Left ventricle myocardium superior (tissue), 1 donor: ENCODE measurements around the gene ARAP1. TPM values are rescaled to one million over a fixed set of nuclear protein-coding genes. Genes with fewer than 3 reads are reported as not detected.

Experiments used
- ATAC-seq: fragments of 200-7000 bp; cut with Tn5 transposase; one replicate; pipeline ENCODE4 v1.9.1; 2020; ENCODE audit warnings: mild to moderate bottlenecking, moderate library complexity
- DNase-seq: peaks from one replicate; pipeline ENCODE4 v3.0.0-alpha.2; 2020
- intact Hi-C: fragments of 100-400 bp; cut with micrococcal nuclease; formaldehyde crosslinking; loops from one replicate; pipeline ENCODE4 v1.11.0; 2022
- total RNA-seq: library from RNA; stranded (reverse); fragmentation: NEBNext Ultra II Directional; extraction: Animal tissue kit (Norgen Biotek cat#: 25700); gene quantifications from one replicate; pipeline ENCODE4 v1.2.1, GENCODE V29; 2021
- donor health status: DM: no; HTN: yes; CAD: no; lungs with severe emphysema.

ARAP1 gene
- total RNA-seq, 1 donor from 2014 or later, result 58.9 TPM

DNA sequence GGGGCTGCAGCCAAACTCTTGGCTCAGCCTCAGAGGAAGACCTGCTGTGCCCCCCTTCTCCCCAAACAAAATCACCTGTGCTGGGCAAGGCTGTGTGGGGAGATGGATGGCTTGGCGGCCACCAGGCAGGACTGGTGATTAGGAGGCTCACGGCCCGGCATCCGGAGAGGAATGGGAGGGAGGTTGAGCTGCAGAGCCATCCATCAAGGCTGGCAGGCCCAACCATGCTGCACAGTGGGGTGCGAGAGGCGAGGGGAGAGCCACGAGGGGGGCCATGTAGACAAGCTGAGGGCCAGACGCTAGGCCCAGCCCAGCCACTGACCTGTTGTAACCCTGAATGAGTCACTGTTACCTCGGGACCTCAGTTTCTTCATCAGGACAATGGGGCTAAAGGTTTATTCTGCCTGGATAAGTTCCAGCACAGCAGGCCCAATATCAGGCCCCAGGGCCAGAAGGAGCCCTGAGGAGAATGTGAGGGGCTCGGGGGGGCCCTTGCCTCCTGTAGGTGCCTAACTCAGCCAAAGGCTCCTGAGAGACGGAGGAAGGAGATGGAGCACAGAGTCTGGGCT is 96.2 kb downstream of the ARAP1 start:
- ATAC-seq (no peak), DNase-seq (no peak)
- intact Hi-C loops, result no loop called here

- intact Hi-C loops, result no loop called here
- DNase-seq (no peak), ATAC-seq (no peak)
These were observed 97.2 kb downstream of the ARAP1 start for GRCh38 chr11:72655014-72655413.

GRCh38 chr11:72653649-72654048 is 98.6 kb downstream of the ARAP1 start:
- no peak for ATAC-seq
- intact Hi-C loops, result no loop called here

GRCh38 chr11:72652873-72653630 is 99.2 kb downstream of the ARAP1 start:
- DNase-seq (no peak), ATAC-seq (no peak)
- intact Hi-C loops, result no loop called here

More at GRCh38 chr11:72653649-72654048, 98.6 kb downstream of the ARAP1 start:
- no peak for DNase-seq

DNA sequence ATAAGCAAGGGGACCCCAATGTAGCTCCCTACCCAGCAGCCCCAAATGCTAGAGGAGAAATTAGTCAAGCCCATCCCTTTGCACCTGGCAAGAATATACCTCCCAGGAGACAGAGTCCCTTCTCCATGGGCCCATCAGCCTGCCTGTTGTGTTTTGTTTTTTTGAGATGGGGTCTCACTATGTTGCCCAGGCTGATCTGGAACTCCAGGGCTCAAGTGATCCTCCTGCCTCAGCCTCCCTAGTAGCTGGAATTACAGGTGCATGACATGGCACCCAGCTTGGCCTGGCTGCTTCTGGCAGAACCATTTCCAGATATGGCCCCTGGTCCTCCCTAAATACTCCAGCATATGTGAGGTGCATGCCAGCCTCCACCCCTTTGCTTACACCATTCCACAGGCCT is 100.1 kb downstream of the ARAP1 start:
- intact Hi-C loops, result no loop called here
- no peak for ATAC-seq
- no peak for DNase-seq

DNA sequence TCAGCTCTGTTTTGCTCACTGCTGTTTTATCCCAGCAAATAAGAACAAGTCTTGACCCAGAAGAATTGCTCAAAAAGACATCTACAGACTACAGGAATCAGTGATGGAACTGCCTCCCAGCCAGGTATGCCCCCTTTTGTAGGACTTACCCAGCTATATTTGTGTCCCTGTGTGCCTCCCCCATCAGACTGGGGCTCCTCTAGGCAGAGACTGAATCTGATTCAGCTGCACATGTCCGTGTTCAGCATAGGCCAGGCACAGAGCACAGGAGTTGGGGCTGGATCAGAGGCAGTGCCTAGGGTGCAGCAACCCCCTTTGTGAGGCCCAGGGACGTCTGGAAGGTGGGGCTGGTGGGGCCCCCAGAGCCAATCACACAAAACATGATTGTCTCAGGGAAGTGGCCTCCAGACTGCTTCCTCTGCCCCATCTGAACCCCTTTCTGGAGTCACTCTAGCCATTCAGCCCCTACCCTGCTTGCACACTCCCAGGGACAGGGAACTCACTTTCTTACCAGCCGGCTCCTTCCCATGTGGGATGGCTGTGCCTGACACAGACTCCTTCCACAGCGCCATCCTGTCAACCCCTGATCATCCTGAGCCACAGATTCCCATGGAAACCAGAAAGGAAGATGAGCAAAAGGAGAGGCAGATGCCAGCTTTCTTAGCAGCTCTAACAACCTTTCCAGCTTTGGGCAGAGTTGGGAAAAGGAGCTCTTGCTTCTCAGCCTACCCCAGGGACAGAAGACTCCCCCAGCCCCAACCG is 102.8 kb downstream of the ARAP1 start:
- intact Hi-C loops, result no loop called here
- ATAC-seq (no peak), DNase-seq (no peak)

- ATAC-seq, result no peak
- intact Hi-C loops, result no loop called here
- no peak for DNase-seq
These were observed 103.6 kb downstream of the ARAP1 start for GRCh38 chr11:72648384-72649136.

- DNase-seq, result no peak
- intact Hi-C loops, result no loop called here
- ATAC-seq, result no peak
These were observed 104.3 kb downstream of the ARAP1 start for GRCh38 chr11:72647882-72648281.

DNA sequence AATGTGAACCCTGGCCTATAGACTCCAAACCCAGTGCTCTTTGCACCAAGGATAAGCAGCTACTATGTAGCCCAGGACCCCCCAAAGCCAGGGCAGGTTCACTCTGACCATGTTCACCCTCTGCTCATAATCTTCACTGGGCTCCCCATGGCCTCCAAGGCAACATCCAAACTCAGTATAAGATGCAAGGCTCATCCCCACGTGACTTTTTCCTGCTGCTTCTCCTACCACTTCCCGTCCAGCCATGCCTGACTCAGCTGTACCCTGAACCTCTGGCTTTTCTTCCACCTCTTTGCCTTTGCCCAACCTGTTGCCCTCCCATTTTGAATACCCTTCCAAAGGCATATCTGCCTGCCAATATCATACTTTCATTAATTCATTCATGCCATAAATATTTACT is 105.7 kb downstream of the ARAP1 start:
- DNase-seq (no peak), ATAC-seq (no peak)
- intact Hi-C loops, result no loop called here

DNA sequence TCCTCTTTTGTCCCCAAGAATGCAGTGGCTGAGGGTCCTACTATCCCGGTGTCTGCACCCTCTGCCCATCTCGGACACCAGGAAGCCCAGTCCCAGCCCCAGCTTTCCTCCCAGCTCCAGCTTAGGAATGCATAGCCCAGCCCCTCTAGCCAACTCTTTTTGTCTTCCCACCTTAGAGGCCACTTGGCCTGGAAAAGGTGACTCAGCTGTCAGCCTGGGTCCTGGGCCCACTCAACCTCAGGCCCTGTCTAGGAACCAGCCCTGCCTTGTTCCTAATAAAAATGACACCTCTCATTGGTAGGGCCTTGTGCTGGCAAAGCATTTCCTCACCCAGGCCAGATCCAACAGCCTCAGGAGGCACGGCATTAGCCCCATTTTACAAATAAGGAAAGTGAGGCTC is 106.2 kb downstream of the ARAP1 start:
- ATAC-seq, result no peak
- intact Hi-C loops, result no loop called here
- DNase-seq, result no peak

DNA sequence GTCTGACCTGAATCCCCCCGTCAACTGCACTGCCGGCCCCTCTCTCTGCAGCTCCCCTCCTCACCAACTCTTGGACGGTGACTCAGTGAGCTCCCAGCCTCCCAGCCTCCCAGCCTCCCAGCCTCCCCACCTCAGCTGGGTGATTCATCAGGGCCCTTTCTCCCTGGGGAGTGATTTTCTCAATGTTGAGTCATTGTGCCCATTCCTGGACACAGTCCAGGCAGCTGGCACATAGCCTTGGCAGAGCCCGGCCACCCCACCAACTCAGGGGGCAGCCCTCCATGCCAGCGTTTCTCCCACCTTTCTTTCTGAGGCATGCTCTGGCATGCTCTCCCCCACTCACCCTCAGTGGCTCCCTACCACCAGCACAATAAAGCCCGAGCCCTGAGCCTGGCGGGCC is 108.7 kb downstream of the ARAP1 start:
- no peak for ATAC-seq
- DNase-seq, result no peak

DNA sequence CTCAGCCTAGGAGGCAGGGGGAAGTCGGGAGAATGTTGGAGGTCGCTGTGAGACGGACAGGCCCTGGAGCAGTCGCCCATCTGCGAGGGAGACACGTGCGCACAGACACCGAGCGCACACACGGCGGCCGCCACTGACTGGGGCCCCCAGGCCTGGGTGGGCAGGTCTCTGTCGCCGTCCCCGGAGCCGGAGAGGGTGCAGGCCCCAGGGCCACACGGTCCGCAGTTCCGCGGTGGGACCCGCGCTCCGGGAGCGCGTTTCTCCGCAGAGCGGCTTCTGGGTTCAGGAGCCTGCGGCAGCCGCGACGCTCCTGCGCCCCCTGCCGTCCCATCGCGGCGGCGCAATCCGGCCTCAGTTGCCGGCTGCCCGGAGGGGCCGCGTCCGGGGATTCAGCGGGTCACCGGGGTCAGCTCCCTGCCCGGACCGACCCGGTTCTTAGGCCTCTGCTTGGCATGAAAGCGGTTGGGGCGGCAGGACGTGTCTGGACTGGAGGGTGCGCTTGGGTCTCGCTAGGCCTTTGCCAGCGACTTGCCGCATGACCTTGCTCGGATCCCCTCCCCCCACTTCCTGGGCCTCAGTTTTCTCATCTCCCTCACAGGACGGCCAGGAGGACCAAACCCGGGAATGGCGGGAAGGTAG is 109.2 kb downstream of the ARAP1 start:
- intact Hi-C loops, result loop anchor here (5.0 kb wide), 1 partner anchor 56 kb away; no protein-coding TSS in a partner anchor
- peak; percentile 86 for ATAC-seq
- peak; percentile 84 for DNase-seq

More for the DNA sequence above, 108.7 kb downstream of the ARAP1 start:
- intact Hi-C loops, result loop anchor here (5.0 kb wide), 1 partner anchor 56 kb away; no protein-coding TSS in a partner anchor

- intact Hi-C loops, result loop anchor here (5.0 kb wide), 1 partner anchor 55 kb away; no protein-coding TSS in a partner anchor
- DNase-seq, result peak; percentile 71
These were observed 109.9 kb downstream of the ARAP1 start for GRCh38 chr11:72642043-72642883.

GRCh38 chr11:72641522-72642042 is 110.6 kb downstream of the ARAP1 start:
- no peak for ATAC-seq
- DNase-seq, result no peak
- intact Hi-C loops, result loop anchor here (5.0 kb wide), 1 partner anchor 54 kb away; no protein-coding TSS in a partner anchor

More at GRCh38 chr11:72642043-72642883, 109.9 kb downstream of the ARAP1 start:
- ATAC-seq, result peak; percentile 86

GRCh38 chr11:72639502-72640375 is 112.5 kb downstream of the ARAP1 start:
- DNase-seq (peak; percentile 50), ATAC-seq (peak; percentile 7)
- intact Hi-C loops, result loop anchor here (5.0 kb wide), 1 partner anchor 52 kb away; no protein-coding TSS in a partner anchor

GRCh38 chr11:72637926-72638325 is 114.3 kb downstream of the ARAP1 start:
- ATAC-seq, result no peak
- DNase-seq, result no peak
- intact Hi-C loops, result no loop called here

DNA sequence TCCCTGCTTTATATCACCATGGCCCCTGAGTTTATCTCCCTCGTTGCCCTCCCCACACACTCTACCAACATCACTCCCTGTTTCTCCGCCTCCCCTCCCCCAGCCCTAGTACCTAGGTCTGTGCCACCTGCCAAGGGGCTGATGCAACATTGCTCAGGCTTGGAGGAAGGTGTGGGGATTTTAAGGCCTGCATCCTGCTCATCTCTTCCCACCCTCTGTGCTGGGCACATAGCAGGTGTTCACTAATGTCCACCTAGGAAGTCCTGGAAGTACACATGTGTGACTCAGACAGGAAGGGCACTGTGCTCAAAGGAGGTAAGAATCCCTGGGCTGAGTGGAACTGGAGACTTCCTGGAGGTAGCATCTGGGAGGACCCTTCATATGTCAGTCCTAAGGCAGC is 115.0 kb downstream of the ARAP1 start:
- ATAC-seq (no peak), DNase-seq (no peak)

More for the DNA sequence above, 115.0 kb downstream of the ARAP1 start:
- intact Hi-C loops, result no loop called here
